GM12875 (cell line): ENCODE measurements around the gene CSF2.

Experiments used
- H3K4me3 ChIP-seq: one replicate; pipeline ENCODE4 v1.5.1; 2011; ENCODE audit warnings: low read depth, low read length, control low read depth
- CTCF ChIP-seq: IDR thresholded peaks from 2 replicates; pipeline ENCODE4 v1.5.1; 2011; ENCODE audit warnings: low read depth, mild to moderate bottlenecking, control low read depth, inconsistent platforms, low read length, moderate library complexity, borderline replicate concordance; ENCODE audit not compliant: insufficient read depth

The CSF2 gene

GRCh38 chr5:132069994-132070393 lies 3.6 kb upstream of the CSF2 start:
- no peak overlapping the region for H3K4me3 ChIP-seq
- TF ChIP-seq CTCF, result no peak

GRCh38 chr5:132070460-132071337 lies 2.9 kb upstream of the CSF2 start:
- H3K4me3 ChIP-seq, result no peak overlapping the region
- no peak for TF ChIP-seq CTCF

GRCh38 chr5:132071338-132071707 lies 2.3 kb upstream of the CSF2 start:
- no peak for TF ChIP-seq CTCF
- no peak overlapping the region for H3K4me3 ChIP-seq

GRCh38 chr5:132072070-132072469 lies 1.5 kb upstream of the CSF2 start:
- H3K4me3 ChIP-seq, result no peak overlapping the region

GRCh38 chr5:132072528-132072927 lies 1.1 kb upstream of the CSF2 start:
- no peak for TF ChIP-seq CTCF
- H3K4me3 ChIP-seq, result no peak overlapping the region

More at GRCh38 chr5:132072070-132072469, 1.5 kb upstream of the CSF2 start:
- TF ChIP-seq CTCF, result no peak

GRCh38 chr5:132074091-132074771 lies 642 bp downstream of the CSF2 start:
- H3K4me3 ChIP-seq, result no peak overlapping the region
- no peak for TF ChIP-seq CTCF
